ENCODE measurements around the gene PPP3CA.

DNA sequence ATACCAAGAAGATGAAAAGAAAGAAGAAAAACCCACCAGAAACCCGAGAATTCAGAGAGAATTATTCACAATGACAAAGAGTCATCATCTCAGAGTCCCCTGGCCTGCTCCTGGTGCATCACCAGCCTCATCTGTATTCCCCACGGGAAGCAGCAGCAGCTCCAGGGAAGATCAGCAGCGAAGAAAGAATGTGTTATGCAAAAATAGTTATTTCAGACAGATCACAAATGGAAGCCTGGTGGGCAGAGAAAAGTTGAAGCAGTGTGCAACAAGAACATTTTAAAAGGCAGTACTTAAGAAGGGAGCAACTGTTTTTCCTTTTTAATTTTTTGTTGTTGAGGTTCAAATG lies 189.2 kb downstream of the PPP3CA start:
- no peak for TF ChIP-seq CTCF (conservative IDR thresholded peaks at IDR 0.05; ENCODE audit: low read depth, low read length)
- no peak for TF ChIP-seq EZH2 (IDR thresholded peaks at IDR 0.05; ENCODE audit: low read length, unreplicated experiment)
- TF ChIP-seq EZH2phosphoT487 (IDR thresholded peaks at IDR 0.05; ENCODE audit: borderline replicate concordance, low read length) = no peak
